GM12878 (cell line): ENCODE results near the gene HSD17B12. TPM values are rescaled to one million over a fixed set of nuclear protein-coding genes. Genes with fewer than 3 reads are reported as not detected.

Experiments
- ATF7 ChIP-seq: fragments of 450-650 bp; IDR thresholded peaks from 2 replicates; pipeline ENCODE4 v1.6.1; 2016; ENCODE audit warnings: low read depth, mild to moderate bottlenecking
- BMI1 ChIP-seq: fragments of 450-650 bp; IDR thresholded peaks from 2 replicates; pipeline ENCODE4 v1.6.1; 2016; ENCODE audit warnings: mild to moderate bottlenecking, moderate library complexity, borderline replicate concordance
- CHD2 ChIP-seq: IDR thresholded peaks from 2 replicates; pipeline ENCODE4 v1.6.1; 2011; ENCODE audit warnings: low read depth, low read length, improper control_type of control experiment, borderline replicate concordance
- CREM ChIP-seq: IDR thresholded peaks from 2 replicates; pipeline ENCODE4 v1.6.1; 2014; ENCODE audit warnings: antibody characterized with exemption, low read depth
- EGR1 ChIP-seq, 2 experiments: IDR thresholded peaks; 1 replicate in 1 of 2; 2 replicates in 1 of 2; pipeline ENCODE4 v1.6.1; 2011 to 2012; ENCODE audit warnings: low read depth in 2 of 2, low read length in 2 of 2, borderline replicate concordance in 1 of 2, mild to moderate bottlenecking in 1 of 2, moderate library complexity in 1 of 2
- HDGF ChIP-seq: fragments of 450-650 bp; IDR thresholded peaks from 2 replicates; pipeline ENCODE4 v1.6.1; 2016; ENCODE audit warnings: antibody characterized with exemption
- IKZF2 ChIP-seq, 2 experiments: fragments of 450-650 bp; IDR thresholded peaks; 2 replicates each; pipeline ENCODE4 v1.6.1; 2017; ENCODE audit warnings: mild to moderate bottlenecking in 2 of 2, moderate library complexity in 2 of 2
- LARP7 ChIP-seq: fragments of 450-650 bp; IDR thresholded peaks from 2 replicates; pipeline ENCODE4 v1.6.1; 2017; ENCODE audit warnings: mild to moderate bottlenecking
- NFYA ChIP-seq: IDR thresholded peaks from 2 replicates; pipeline ENCODE4 v1.6.1; 2011; ENCODE audit warnings: low read depth, mild to moderate bottlenecking, low read length, improper control_type of control experiment, borderline replicate concordance
- NR2C1 ChIP-seq: fragments of 450-650 bp; IDR thresholded peaks from 2 replicates; pipeline ENCODE4 v1.6.1; 2017; ENCODE audit warnings: antibody characterized with exemption, mild to moderate bottlenecking, moderate library complexity
- PAX8 ChIP-seq: fragments of 450-650 bp; IDR thresholded peaks from 2 replicates; pipeline ENCODE4 v1.6.1; 2017; ENCODE audit warnings: mild to moderate bottlenecking, moderate library complexity
- POLR2AphosphoS5 ChIP-seq: IDR thresholded peaks from 2 replicates; pipeline ENCODE4 v1.6.1; 2011; ENCODE audit warnings: mild to moderate bottlenecking, low read length, inconsistent platforms
- RUNX3 ChIP-seq: IDR thresholded peaks from 2 replicates; pipeline ENCODE4 v1.6.1; 2012; ENCODE audit warnings: low read length, inconsistent platforms
- SIN3A ChIP-seq: IDR thresholded peaks from 2 replicates; pipeline ENCODE4 v1.6.1; 2012; ENCODE audit warnings: low read depth, low read length, improper control_type of control experiment
- SREBF1 ChIP-seq: IDR thresholded peaks from 2 replicates; pipeline ENCODE4 v1.6.1; 2012; ENCODE audit warnings: mild to moderate bottlenecking, low read length
- TAF1 ChIP-seq: IDR thresholded peaks from 2 replicates; pipeline ENCODE4 v1.6.1; 2011; ENCODE audit warnings: mild to moderate bottlenecking, low read depth, low read length, borderline replicate concordance
- TBL1XR1 ChIP-seq: IDR thresholded peaks from 2 replicates; pipeline ENCODE4 v1.6.1; 2012; ENCODE audit warnings: low read depth, low read length, improper control_type of control experiment
- YY1 ChIP-seq: IDR thresholded peaks from 2 replicates; pipeline ENCODE4 v1.6.1; 2011; ENCODE audit warnings: low read depth, mild to moderate bottlenecking, low read length
- polyA plus RNA-seq, 11 experiments: library from polyadenylated mRNA; depleted of rRNA in 4 of 11; unstranded in 6 of 11; stranded (reverse) in 5 of 11; fragments of >200 nt; fragmentation: Nextera tagmentation in 4 of 11; fragmentation: Illumina TruSeq in 1 of 11; extraction: Ambion mirVana in 4 of 11; extraction: Trizol in 1 of 11; gene quantifications; 1 replicate in 1 of 11; 2 replicates in 10 of 11; pipeline versions ENCODE4 v1.2.1 to v1.2.3, GENCODE V29; 2011 to 2016; ENCODE audit warnings: inconsistent platforms in 2 of 11, missing spikeins in 2 of 11, low read depth in 1 of 11
- total RNA-seq, 4 experiments: library from RNA; depleted of rRNA in 3 of 4; stranded (reverse); fragments of >200 nt in 3 of 4; fragmentation: Illumina TruSeq in 1 of 4; extraction: Trizol in 1 of 4; gene quantifications; 2 replicates each; pipeline versions ENCODE4 v1.2.1 to v1.2.3, GENCODE V29; 2013 to 2021
- TF ChIP-seq, protein P1 (sequence below): fragments of 450-650 bp; IDR thresholded peaks from 2 replicates; pipeline ENCODE4 v1.6.1; 2017; ENCODE audit warnings: mild to moderate bottlenecking, moderate library complexity
- TF ChIP-seq, protein P2 (sequence below): IDR thresholded peaks from 2 replicates; pipeline ENCODE4 v1.6.1; 2012; ENCODE audit warnings: low read length, inconsistent platforms
- TF ChIP-seq, protein P3 (sequence below): IDR thresholded peaks from 2 replicates; pipeline ENCODE4 v1.6.1; 2011; ENCODE audit warnings: low read depth, mild to moderate bottlenecking, low read length, moderate library complexity, borderline replicate concordance; ENCODE audit errors: extremely low read depth
- TF ChIP-seq, protein P4 (sequence below), 3 experiments: IDR thresholded peaks in 2 of 3; conservative IDR thresholded peaks in 1 of 3; 2 replicates each; pipeline ENCODE4 v1.5.1; 2011; ENCODE audit warnings: low read depth in 3 of 3, low read length in 3 of 3, mild to moderate bottlenecking in 3 of 3, control low read depth in 2 of 3, moderate library complexity in 2 of 3, inconsistent platforms in 1 of 3, mixed read lengths in 1 of 3; ENCODE audit not compliant: control insufficient read depth in 2 of 3, insufficient read depth in 1 of 3; ENCODE audit errors: extremely low read depth in 1 of 3

HSD17B12 gene
- total and polyA plus RNA-seq, 10 of the 15 experiments (the other 5 are each of a cell fraction or from before 2014, with no cell fraction given) = 23.6 to 88.0 (median 64.7) TPM

DNA sequence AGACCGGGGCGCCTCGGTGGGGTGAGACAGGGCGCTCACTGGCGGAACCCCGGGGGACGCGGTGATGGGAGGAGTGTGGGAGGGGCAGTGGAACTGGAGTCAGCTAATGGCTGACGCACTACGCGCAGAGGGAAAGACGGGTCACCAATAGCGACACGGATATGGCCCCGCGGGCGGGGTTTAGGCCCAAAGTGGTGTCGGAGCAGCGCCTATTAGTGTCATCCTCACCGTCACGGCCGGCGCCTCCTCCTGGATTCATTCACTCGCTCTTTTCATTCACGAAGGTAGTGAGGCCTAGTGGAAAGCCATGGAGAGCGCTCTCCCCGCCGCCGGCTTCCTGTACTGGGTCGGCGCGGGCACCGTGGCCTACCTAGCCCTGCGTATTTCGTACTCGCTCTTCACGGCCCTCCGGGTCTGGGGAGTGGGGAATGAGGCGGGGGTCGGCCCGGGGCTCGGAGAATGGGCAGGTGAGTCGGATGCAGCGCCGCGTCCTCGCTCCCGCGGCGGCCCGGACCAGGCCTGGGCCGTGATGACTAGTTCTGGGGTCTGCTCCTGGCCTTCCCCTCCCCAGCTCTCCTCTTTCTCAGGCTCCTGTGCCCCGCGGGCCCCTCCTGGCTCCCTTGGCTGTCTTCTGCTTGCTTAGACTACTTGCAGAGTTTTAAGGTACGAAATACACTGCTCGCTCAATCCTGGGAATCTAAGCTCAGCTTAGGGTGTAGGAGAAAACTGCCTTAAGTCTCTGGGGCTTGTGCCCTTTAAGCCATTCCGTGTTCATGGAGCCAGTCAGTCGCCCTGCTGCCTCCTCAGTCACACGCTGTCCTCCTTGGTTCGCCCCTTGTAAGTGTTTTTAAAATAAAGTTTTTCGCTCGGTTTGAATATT, at the start of gene HSD17B12 (continued):
- TF ChIP-seq TBL1XR1 (no peak), SREBF1 (no peak), SIN3A (no peak), HDGF (peak; percentile 98), CREM (peak; percentile 85), PAX8 (no peak), CHD2 (peak; percentile 86), NR2C1 (no peak), RUNX3 (0 out of 2 replicates have a peak, but pooled peaks have one; percentile 8), POLR2AphosphoS5 (peak; percentile 97), EGR1 (IDR thresholded peaks at IDR 0.05; ENCODE audit: borderline replicate concordance in 1 of 2, low read depth in 2 of 2, low read length in 2 of 2) (no peak), BMI1 (no peak), TAF1 (peak; percentile 91), NFYA (peak; percentile 26; the same call in 1 of the 2 replicates), YY1 (peak; percentile 68), LARP7 (0 out of 2 replicates have a peak, but pooled peaks have one; percentile 67), ATF7 (no peak), IKZF2 (IDR thresholded peaks at IDR 0.05) (no peak; a peak in 1 of 4 replicates)
- TF ChIP-seq, protein P1, sequence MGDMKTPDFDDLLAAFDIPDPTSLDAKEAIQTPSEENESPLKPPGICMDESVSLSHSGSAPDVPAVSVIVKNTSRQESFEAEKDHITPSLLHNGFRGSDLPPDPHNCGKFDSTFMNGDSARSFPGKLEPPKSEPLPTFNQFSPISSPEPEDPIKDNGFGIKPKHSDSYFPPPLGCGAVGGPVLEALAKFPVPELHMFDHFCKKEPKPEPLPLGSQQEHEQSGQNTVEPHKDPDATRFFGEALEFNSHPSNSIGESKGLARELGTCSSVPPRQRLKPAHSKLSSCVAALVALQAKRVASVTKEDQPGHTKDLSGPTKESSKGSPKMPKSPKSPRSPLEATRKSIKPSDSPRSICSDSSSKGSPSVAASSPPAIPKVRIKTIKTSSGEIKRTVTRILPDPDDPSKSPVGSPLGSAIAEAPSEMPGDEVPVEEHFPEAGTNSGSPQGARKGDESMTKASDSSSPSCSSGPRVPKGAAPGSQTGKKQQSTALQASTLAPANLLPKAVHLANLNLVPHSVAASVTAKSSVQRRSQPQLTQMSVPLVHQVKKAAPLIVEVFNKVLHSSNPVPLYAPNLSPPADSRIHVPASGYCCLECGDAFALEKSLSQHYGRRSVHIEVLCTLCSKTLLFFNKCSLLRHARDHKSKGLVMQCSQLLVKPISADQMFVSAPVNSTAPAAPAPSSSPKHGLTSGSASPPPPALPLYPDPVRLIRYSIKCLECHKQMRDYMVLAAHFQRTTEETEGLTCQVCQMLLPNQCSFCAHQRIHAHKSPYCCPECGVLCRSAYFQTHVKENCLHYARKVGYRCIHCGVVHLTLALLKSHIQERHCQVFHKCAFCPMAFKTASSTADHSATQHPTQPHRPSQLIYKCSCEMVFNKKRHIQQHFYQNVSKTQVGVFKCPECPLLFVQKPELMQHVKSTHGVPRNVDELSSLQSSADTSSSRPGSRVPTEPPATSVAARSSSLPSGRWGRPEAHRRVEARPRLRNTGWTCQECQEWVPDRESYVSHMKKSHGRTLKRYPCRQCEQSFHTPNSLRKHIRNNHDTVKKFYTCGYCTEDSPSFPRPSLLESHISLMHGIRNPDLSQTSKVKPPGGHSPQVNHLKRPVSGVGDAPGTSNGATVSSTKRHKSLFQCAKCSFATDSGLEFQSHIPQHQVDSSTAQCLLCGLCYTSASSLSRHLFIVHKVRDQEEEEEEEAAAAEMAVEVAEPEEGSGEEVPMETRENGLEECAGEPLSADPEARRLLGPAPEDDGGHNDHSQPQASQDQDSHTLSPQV = no peak
- TF ChIP-seq, protein P2, sequence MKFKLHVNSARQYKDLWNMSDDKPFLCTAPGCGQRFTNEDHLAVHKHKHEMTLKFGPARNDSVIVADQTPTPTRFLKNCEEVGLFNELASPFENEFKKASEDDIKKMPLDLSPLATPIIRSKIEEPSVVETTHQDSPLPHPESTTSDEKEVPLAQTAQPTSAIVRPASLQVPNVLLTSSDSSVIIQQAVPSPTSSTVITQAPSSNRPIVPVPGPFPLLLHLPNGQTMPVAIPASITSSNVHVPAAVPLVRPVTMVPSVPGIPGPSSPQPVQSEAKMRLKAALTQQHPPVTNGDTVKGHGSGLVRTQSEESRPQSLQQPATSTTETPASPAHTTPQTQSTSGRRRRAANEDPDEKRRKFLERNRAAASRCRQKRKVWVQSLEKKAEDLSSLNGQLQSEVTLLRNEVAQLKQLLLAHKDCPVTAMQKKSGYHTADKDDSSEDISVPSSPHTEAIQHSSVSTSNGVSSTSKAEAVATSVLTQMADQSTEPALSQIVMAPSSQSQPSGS = no peak
- TF ChIP-seq, protein P3, sequence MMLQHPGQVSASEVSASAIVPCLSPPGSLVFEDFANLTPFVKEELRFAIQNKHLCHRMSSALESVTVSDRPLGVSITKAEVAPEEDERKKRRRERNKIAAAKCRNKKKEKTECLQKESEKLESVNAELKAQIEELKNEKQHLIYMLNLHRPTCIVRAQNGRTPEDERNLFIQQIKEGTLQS = no peak
- TF ChIP-seq, protein P4, sequence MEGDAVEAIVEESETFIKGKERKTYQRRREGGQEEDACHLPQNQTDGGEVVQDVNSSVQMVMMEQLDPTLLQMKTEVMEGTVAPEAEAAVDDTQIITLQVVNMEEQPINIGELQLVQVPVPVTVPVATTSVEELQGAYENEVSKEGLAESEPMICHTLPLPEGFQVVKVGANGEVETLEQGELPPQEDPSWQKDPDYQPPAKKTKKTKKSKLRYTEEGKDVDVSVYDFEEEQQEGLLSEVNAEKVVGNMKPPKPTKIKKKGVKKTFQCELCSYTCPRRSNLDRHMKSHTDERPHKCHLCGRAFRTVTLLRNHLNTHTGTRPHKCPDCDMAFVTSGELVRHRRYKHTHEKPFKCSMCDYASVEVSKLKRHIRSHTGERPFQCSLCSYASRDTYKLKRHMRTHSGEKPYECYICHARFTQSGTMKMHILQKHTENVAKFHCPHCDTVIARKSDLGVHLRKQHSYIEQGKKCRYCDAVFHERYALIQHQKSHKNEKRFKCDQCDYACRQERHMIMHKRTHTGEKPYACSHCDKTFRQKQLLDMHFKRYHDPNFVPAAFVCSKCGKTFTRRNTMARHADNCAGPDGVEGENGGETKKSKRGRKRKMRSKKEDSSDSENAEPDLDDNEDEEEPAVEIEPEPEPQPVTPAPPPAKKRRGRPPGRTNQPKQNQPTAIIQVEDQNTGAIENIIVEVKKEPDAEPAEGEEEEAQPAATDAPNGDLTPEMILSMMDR (IDR thresholded peaks at IDR 0.05 in 2 of 3, conservative IDR thresholded peaks at IDR 0.05 in 1 of 3; ENCODE audit: control insufficient read depth in 2 of 3, extremely low read depth in 1 of 3, insufficient read depth in 1 of 3, low read depth in 3 of 3, low read length in 3 of 3) = no peak
